DMS153 treated with DMSO at 0.1 percent for 48 hours (cell line): ENCODE results near the gene TPSD1.
"Not testable (repeated sequence)": the region's sequence is repeated elsewhere in the genome, so short reads cannot be mapped to it uniquely, and the experiment has no call there.

Experiments used
- DNase-seq: peaks from one replicate; lab custom pipeline; 2025; ENCODE audit not compliant: unreplicated experiment; lab: John Stamatoyannopoulos, UW

Gene TPSD1

DNA sequence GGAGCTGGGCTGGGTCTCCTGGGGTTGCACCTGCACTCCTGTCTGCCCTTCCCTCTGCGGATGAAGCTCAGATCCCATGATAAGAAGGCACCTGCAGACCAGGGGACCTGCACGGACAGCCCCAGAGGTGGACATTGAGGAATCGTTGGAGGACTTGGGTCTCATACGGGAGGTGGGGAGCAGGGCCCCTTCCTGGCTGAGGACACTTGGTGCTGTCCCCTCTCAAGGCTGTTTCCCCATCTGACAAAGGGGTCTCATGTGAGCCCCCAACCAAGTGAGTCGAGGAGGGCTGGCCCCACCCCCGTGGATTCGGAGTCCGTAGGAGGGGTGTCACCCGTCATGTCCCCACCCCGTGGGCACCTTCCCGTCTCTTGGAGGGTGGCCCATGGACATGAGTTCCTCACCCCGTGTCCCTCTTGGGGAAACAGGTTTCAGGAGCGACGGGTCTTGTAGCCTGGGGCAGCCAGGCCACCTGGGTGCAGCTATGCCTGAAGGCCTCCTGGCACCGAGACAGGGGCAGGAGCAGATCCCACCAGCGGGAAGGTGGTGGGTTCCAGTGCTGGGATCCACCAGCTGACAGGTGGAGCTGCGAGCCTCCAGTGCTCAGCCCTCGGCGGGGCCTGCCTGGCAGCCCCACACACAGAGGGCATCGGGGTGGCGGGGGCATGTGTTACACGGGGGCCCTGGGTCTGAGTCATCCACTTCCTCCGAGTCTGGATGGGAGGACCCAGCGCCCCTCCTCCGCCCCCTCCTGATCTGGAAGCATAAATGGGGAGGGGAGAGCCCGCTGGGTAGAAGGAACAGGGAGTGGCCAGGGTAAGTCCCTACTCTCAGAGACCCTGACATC lies at the start of gene TPSD1:
TPSD1 (plus strand) TSS at position 794 of the 847 bp plus-strand sequence. CDS start 212 bp downstream, outside the sequence.
- not testable (repeated sequence) for DNase-seq

DNA sequence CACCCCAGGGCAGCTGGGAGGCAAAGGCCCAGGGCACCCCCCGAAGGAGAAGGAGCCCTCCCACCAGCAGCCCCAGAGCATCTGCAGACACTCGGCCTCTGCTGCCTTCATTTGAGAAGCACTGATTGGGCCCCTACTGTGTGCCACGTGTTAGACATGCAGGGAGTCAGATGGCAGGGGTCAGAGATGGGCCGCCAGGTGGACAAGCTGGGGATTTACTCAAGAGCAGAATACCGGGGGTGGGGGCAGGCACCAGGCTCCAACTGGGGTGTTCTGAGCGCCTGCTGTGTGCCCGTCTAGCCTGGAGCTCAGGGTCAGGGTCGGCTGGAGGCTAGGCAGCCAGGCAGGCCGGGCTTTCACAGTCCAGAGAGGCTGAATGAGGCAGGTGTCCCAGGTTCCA lies 49.5 kb upstream of the TPSD1 start:
- DNase-seq: no peak

DNA sequence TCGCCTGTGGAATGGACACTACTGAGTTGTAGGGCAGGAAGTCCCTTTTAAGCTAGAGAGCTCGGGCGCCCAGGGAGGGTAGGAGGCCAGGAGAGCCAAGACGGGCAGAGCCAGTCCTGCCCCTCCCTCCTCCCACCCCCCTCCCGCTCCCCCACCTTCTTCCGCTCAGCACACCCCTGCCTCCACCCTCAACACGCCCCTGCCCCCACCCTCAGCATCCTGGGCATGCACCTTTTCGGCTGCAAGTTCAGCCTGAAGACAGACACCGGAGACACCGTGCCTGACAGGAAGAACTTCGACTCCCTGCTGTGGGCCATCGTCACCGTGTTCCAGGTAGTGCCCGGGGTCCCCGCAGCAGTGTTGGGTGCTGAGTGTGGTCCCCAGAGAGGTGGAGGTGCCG lies 49.1 kb upstream of the TPSD1 start:
- DNase-seq: no peak

DNA sequence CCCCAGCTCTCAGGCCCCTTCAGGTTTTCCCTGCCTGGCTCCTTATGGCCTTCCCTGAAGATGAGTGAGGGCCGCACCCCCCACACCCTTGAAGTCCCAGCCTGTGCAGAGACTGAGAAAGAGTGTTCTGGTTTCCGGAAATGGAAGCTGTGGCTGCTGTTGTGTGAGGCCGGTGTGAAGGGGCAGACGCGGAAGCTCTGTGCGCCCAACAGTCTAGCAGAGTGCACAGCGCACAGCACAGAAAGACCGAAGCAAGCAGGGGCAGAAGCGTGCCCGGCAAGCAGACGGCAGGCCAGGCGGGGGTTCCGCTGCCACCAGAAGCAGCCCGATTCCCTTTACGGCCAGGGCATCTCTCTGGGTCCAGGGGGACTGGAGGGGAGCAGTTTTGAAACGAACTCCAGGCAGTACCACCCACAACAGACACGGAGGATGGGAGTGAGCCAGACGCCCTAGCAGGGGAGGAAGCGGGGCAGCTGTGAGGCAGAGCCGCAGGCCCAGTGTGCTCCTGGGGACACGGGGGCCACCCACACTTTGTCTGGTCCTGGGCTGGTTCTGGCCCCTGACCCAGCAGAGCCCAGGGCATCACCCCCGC lies 47.5 kb upstream of the TPSD1 start:
- DNase-seq: no peak

DNA sequence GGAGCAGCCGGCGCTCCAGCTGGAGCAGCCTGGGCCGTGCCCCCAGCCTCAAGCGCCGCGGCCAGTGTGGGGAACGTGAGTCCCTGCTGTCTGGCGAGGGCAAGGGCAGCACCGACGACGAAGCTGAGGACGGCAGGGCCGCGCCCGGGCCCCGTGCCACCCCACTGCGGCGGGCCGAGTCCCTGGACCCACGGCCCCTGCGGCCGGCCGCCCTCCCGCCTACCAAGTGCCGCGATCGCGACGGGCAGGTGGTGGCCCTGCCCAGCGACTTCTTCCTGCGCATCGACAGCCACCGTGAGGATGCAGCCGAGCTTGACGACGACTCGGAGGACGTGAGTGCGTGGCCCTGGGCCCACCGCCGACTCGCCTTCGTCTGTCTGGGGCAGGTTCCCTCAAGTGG lies 46.8 kb upstream of the TPSD1 start:
- DNase-seq: no peak

DNA sequence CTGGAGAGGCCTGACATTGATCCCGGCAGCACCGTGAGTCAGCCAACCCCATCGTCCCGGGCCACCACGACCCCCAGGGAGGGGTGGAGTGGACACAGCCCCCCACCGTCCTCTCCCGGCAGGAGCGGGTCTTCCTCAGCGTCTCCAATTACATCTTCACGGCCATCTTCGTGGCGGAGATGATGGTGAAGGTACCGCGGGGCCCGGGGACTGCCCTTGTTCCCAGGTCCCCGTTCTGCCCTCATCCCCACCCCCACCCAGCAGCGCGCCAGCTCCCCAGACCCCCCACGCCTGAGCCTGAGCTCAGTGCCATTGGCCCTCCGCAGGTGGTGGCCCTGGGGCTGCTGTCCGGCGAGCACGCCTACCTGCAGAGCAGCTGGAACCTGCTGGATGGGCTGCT lies 45.4 kb upstream of the TPSD1 start:
- DNase-seq: no peak

- no peak for DNase-seq
Measured at GRCh38 chr16:1211451-1212268, 44.2 kb upstream of the TPSD1 start.

GRCh38 chr16:1212616-1213194 lies 43.2 kb upstream of the TPSD1 start:
- DNase-seq: no peak

- no peak for DNase-seq
Measured at GRCh38 chr16:1213231-1213630, 42.6 kb upstream of the TPSD1 start.

DNA sequence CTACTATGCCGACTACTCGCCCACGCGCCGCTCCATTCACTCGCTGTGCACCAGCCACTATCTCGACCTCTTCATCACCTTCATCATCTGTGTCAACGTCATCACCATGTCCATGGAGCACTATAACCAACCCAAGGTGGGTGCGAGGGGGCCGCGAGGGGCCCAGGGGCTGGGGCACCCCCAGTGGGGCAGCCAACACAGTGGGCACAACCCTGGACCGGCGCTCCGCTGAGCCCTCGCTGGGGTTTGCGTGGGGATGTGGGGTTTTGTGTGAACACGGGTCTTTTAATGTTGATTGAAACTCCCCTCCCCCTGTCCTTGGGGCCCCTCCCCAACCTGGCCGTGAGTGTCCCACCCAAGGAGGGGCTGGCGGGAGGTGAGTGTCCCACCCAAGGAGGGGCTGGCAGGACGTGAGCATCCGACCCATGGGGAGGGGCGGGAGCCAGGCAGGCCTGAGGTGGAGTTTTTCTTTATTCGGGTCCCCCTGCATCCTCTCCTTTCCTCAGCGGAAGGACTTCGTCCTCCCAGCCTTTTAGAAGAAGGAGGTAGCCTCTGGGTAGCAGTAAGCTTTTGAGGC lies 42.0 kb upstream of the TPSD1 start:
- DNase-seq: no peak

DNA sequence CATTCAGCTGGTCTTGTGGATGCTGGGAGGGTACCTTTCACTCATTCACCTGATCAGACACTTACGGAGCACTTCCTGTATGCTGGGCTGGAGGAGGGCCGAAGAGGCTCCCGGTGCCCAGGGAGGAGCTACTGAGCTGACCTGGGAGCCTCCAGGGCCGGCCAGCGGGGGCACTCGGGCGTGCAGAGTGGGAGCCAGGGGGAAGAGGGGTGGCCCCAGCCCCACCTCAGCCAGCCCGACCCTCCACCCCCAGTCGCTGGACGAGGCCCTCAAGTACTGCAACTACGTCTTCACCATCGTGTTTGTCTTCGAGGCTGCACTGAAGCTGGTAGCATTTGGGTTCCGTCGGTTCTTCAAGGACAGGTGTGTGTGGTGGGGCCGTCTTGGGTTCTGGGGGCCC lies 41.1 kb upstream of the TPSD1 start:
- DNase-seq: no peak

DNA sequence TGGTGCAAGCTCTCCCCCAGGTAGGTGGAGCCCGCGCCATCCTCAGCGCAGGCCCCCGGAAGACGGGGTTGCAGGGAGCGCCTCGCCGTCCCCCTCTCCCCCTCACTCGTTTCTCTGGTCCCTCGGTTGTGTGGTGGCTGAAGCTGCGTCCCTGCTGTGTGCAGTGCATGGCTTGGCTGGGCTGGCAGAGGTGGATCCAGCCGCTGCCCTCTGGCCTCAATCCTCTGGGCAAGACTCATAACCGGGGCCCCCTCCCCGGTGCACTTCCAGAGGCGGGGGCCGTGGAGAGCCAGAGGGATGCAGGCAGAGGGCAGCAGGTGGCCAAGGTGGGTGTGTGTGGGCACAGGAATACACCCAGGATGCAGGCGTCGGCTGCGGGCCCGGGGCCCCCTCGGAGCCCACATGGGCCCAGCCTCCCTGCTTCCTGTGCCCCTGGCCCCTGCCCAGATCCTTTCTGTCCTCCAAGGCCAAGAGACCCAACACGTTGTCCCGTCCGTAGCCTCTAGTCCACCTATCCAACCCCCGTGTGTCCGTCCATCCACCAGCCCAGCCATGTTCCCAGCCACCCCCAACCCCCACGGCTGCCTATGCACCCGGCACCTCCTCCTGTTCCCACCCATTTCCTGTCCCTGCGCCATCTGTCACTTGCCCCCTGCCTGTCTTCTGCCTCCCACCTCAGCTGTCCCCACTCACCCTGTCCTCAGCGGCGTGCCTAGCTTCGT lies 40.1 kb upstream of the TPSD1 start:
- DNase-seq: no peak

DNA sequence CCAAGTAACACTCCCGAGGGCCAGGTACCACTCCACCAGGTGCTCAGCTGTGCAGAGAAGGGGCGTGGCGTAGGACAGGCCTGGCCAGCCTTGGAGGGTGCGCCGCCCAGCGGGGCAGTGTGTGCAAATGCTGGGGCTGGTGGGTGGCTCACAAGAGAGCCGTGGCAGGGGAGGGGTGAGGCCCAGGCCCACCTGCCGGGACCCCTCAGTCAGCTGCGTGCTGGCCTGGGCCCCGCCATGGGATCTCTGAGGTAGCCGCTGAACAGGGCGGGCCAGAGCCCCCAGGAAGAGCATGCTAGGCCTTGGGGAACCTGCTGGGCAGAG lies 39.6 kb upstream of the TPSD1 start:
- no peak for DNase-seq

- DNase-seq: no peak
Measured at GRCh38 chr16:1216681-1217400, 39.0 kb upstream of the TPSD1 start.

DNA sequence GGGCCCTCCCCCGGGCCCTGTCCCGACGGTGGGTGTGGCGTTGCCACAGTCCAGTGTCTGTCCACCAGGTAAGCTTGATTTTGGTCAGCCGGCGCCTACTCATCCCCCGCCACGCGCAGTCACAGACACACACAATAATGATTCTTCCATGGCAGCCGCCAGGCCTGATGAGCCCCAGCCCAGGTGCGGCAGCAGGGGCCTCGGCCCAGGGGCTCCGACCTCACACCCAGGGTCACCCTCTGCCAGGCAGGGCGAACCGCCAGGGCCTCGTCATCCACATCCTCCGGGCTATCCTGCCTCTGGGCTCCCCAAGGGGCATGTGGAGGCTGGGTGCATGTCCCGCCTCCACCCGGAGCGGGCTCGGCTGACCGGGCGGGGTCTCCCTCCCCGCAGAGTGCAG lies 38.3 kb upstream of the TPSD1 start:
- DNase-seq: no peak

DNA sequence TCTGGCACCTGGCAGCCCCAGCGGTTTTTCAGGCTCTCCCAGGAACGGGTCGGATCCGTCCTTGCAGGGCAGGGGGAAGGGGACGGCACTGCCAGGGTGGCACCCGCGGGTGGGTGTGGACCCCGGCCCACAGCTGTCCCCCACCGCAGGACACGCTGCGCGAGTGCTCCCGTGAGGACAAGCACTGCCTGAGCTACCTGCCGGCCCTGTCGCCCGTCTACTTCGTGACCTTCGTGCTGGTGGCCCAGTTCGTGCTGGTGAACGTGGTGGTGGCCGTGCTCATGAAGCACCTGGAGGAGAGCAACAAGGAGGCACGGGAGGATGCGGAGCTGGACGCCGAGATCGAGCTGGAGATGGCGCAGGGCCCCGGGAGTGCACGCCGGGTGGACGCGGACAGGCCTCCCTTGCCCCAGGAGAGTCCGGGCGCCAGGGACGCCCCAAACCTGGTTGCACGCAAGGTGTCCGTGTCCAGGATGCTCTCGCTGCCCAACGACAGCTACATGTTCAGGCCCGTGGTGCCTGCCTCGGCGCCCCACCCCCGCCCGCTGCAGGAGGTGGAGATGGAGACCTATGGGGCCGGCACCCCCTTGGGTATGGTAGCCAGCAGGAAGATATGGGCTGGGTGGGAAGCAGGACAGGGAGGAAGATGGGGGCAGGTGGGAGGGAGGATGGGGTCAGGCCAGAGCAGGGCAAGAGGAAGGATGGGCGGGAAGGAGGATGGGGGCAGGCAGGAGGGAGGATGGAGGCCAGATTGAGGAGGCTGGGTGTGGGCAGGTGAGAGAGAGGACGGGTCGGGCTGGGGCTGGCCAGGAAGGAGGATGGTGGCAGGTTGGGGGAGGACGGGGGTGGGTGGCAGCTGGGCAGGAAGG lies 37.6 kb upstream of the TPSD1 start:
- no peak for DNase-seq

DNA sequence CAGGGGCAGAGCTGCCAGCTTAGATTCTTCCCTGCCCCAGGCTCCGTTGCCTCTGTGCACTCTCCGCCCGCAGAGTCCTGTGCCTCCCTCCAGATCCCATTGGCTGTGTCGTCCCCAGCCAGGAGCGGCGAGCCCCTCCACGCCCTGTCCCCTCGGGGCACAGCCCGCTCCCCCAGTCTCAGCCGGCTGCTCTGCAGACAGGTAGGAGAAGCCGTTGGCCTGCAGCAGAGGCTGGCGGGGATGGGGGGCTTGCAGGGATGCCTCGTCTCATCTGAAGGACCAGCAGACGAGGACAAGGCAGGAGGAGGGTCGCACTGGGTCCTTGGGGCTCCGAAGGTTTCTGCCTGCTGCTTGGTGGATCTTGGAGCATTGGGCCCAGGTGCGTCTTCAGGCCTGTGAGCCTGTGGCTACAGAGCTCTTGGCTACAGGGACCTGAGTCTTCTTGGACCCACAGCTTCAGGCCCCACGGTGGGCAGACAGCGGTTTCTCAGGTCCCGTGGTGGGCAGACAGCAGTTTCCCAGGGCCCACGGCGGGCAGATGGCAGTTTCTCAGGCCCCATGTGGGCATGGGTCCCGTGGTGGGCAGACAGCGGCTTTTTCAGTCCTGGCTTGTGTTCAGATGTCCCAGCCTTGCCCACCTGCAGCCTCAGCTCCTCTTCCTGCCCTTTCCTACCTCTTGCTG lies 36.8 kb upstream of the TPSD1 start:
- DNase-seq: no peak

DNA sequence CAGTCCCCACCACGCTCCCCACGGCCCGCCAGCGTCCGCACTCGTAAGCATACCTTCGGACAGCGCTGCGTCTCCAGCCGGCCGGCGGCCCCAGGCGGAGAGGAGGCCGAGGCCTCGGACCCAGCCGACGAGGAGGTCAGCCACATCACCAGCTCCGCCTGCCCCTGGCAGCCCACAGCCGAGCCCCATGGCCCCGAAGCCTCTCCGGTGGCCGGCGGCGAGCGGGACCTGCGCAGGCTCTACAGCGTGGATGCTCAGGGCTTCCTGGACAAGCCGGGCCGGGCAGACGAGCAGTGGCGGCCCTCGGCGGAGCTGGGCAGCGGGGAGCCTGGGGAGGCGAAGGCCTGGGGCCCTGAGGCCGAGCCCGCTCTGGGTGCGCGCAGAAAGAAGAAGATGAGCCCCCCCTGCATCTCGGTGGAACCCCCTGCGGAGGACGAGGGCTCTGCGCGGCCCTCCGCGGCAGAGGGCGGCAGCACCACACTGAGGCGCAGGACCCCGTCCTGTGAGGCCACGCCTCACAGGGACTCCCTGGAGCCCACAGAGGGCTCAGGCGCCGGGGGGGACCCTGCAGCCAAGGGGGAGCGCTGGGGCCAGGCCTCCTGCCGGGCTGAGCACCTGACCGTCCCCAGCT lies 35.7 kb upstream of the TPSD1 start:
- no peak for DNase-seq
